ENCODE results near the gene RALY. TPM values are rescaled to one million over a fixed set of nuclear protein-coding genes. Genes with fewer than 3 reads are reported as not detected.

Gene RALY
- total RNA-seq, 3 donors from 2014 or later: 152 to 229 (median 215) TPM

Small RNAs within 50 kb of the gene (microRNA-seq; reads per million reads assigned to microRNA genes)
- gene MIR4755: not detected

Other genes starting within 250 kb of the RALY start
- 100 to 1,000 TPM; 167 to 230 (median 184) TPM for gene CHMP4B, start 182.6 kb upstream of the RALY start, total RNA-seq
- 10 to 100 TPM; 26.5 to 51.7 (median 41.0) TPM for gene EIF2S2, start 118.3 kb downstream of the RALY start, total RNA-seq
- gene ASIP, start 247.5 kb downstream of the RALY start, total RNA-seq: not detected